ENCODE data around the gene KCNK3.

Gene KCNK3

GRCh38 chr2:26772064-26773001, 79.8 kb downstream of the KCNK3 start:
- H3K9ac ChIP-seq, result no peak overlapping the region
- TF ChIP-seq, protein P1, sequence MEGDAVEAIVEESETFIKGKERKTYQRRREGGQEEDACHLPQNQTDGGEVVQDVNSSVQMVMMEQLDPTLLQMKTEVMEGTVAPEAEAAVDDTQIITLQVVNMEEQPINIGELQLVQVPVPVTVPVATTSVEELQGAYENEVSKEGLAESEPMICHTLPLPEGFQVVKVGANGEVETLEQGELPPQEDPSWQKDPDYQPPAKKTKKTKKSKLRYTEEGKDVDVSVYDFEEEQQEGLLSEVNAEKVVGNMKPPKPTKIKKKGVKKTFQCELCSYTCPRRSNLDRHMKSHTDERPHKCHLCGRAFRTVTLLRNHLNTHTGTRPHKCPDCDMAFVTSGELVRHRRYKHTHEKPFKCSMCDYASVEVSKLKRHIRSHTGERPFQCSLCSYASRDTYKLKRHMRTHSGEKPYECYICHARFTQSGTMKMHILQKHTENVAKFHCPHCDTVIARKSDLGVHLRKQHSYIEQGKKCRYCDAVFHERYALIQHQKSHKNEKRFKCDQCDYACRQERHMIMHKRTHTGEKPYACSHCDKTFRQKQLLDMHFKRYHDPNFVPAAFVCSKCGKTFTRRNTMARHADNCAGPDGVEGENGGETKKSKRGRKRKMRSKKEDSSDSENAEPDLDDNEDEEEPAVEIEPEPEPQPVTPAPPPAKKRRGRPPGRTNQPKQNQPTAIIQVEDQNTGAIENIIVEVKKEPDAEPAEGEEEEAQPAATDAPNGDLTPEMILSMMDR (conservative IDR thresholded peaks at IDR 0.05; ENCODE audit: low read depth, low read length), result no peak
- H3K4me3 ChIP-seq (IDR thresholded peaks at IDR 0.05; ENCODE audit: insufficient read depth, low read depth, low read length), result no peak overlapping the region
- H3K27ac ChIP-seq, result peak overlapping the region; percentile 65
- no peaks in the 10 kb centered on the region for H4K20me1 ChIP-seq (ENCODE audit: insufficient read depth)
- peaks cover 13% of the 10 kb centered on the region; the same call in 1 of the 2 replicates for H3K79me2 ChIP-seq (ENCODE audit: insufficient read depth, low read depth)
- no peaks in the 10 kb centered on the region for H3K36me3 ChIP-seq (ENCODE audit: insufficient read depth)
- no peak overlapping the region for H2AFZ ChIP-seq (ENCODE audit: low read depth)
- H3K4me1 ChIP-seq (ENCODE audit: low read depth, poor library complexity, severe bottlenecking), result peaks cover 54% of the 10 kb centered on the region
- H3K27me3 ChIP-seq (ENCODE audit: insufficient read depth, low read depth), result no peaks in the 10 kb centered on the region
- peak overlapping the region; percentile 55 for H3K4me2 ChIP-seq

DNA sequence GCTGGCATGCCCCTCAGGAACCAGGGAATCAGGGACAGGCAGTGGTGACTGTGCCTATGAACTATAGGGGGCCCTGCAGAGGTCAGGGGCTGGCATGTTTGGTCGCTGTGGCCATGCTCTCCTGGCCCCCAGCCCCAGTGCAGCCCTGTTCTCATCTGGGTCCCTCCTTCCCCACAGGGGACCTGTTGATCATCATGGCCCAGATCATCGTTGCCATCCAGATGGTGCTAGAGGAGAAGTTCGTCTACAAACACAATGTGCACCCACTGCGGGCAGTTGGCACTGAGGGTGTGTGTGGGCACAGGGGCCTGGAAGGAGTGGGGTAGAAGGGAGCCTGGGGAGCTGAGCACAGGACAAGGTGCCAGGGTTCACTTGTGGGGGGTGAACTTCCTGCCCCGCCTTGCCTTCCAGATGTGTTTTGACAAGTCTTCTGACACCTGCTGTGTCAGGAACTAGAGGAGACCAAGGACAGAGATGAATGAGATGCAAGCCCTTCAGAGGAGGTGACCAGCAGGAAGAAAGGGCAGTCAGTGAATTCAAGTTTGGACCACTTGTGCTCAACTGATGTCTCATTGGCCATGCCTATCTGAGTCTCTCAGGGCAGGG, 83.8 kb downstream of the KCNK3 start:
- Histone ChIP-seq H3K27me3 (ENCODE audit: insufficient read depth, low read depth) (no peaks in the 10 kb centered on the region), H3K79me2 (ENCODE audit: insufficient read depth, low read depth) (0 out of 2 replicates have a peak, but pooled peaks cover 9% of the 10 kb centered on the region), H3K27ac (no peak overlapping the region), H2AFZ (ENCODE audit: low read depth) (no peak overlapping the region), H3K4me3 (IDR thresholded peaks at IDR 0.05; ENCODE audit: insufficient read depth, low read depth, low read length) (no peak overlapping the region), H3K4me2 (no peak overlapping the region), H3K9ac (no peak overlapping the region), H3K4me1 (ENCODE audit: low read depth, poor library complexity, severe bottlenecking) (peaks cover 30% of the 10 kb centered on the region), H4K20me1 (ENCODE audit: insufficient read depth) (no peaks in the 10 kb centered on the region), H3K36me3 (ENCODE audit: insufficient read depth) (no peaks in the 10 kb centered on the region)
- TF ChIP-seq, protein P1 (conservative IDR thresholded peaks at IDR 0.05; ENCODE audit: low read depth, low read length), result no peak

- H3K9ac ChIP-seq, result no peak overlapping the region
- no peak overlapping the region for H3K4me3 ChIP-seq (IDR thresholded peaks at IDR 0.05; ENCODE audit: insufficient read depth, low read depth, low read length)
- no peak overlapping the region for H2AFZ ChIP-seq (ENCODE audit: low read depth)
- H3K4me2 ChIP-seq, result no peak overlapping the region
- TF ChIP-seq, protein P1 (conservative IDR thresholded peaks at IDR 0.05; ENCODE audit: low read depth, low read length), result no peak
- H4K20me1 ChIP-seq (ENCODE audit: insufficient read depth), result no peaks in the 10 kb centered on the region
- no peaks in the 10 kb centered on the region for H3K36me3 ChIP-seq (ENCODE audit: insufficient read depth)
- no peak overlapping the region for H3K27ac ChIP-seq
- H3K4me1 ChIP-seq (ENCODE audit: low read depth, poor library complexity, severe bottlenecking), result peaks cover 12% of the 10 kb centered on the region
- H3K27me3 ChIP-seq (ENCODE audit: insufficient read depth, low read depth), result no peaks in the 10 kb centered on the region
- H3K79me2 ChIP-seq (ENCODE audit: insufficient read depth, low read depth), result no peaks in the 10 kb centered on the region
These were observed 85.6 kb downstream of the KCNK3 start for GRCh38 chr2:26778098-26778497.

GRCh38 chr2:26778507-26778906, 86.0 kb downstream of the KCNK3 start:
- H3K4me3 ChIP-seq (IDR thresholded peaks at IDR 0.05; ENCODE audit: insufficient read depth, low read depth, low read length), result no peak overlapping the region
- H4K20me1 ChIP-seq (ENCODE audit: insufficient read depth), result no peaks in the 10 kb centered on the region
- no peaks in the 10 kb centered on the region for H3K27me3 ChIP-seq (ENCODE audit: insufficient read depth, low read depth)
- no peak overlapping the region for H3K9ac ChIP-seq
- peaks cover 8% of the 10 kb centered on the region for H3K4me1 ChIP-seq (ENCODE audit: low read depth, poor library complexity, severe bottlenecking)
- H3K79me2 ChIP-seq (ENCODE audit: insufficient read depth, low read depth), result no peaks in the 10 kb centered on the region
- TF ChIP-seq, protein P1 (conservative IDR thresholded peaks at IDR 0.05; ENCODE audit: low read depth, low read length), result no peak
- H3K27ac ChIP-seq, result no peak overlapping the region
- no peak overlapping the region for H3K4me2 ChIP-seq
- H2AFZ ChIP-seq (ENCODE audit: low read depth), result no peak overlapping the region
- no peaks in the 10 kb centered on the region for H3K36me3 ChIP-seq (ENCODE audit: insufficient read depth)

Measured in KMS-11 (cell line).